ENCODE measurements around the gene EDC4. TPM values are rescaled to one million over a fixed set of nuclear protein-coding genes. Genes with fewer than 3 reads are reported as not detected.

The EDC4 gene
- total and polyA plus RNA-seq, 2 of the 8 experiments (the other 6 are each of a cell fraction or from before 2014, with no cell fraction given) = 58.5 to 72.7 TPM

GRCh38 chr16:67927131-67927941, 54.5 kb downstream of the EDC4 start (continued):
- TF ChIP-seq EZH2 (IDR thresholded peaks at IDR 0.05; ENCODE audit: low read depth, low read length, severe bottlenecking) (no peak), TAF7 (optimal IDR thresholded peaks at IDR 0.05; ENCODE audit: borderline replicate concordance, low read depth, low read length) (no peak), SIRT6 (IDR thresholded peaks at IDR 0.05; ENCODE audit: low read length) (no peak), CHD1 (IDR thresholded peaks at IDR 0.05; ENCODE audit: low read depth, low read length) (no peak), CBX5 (IDR thresholded peaks at IDR 0.05; ENCODE audit: low read depth, low read length) (no peak), KDM1A (IDR thresholded peaks at IDR 0.05; ENCODE audit: borderline replicate concordance, low read length) (no peak), KDM5A (IDR thresholded peaks at IDR 0.05; ENCODE audit: low read length) (no peak), PHF8 (conservative IDR thresholded peaks at IDR 0.05; ENCODE audit: low read depth, low read length) (no peak)

Measured in H1 (cell line).